ENCODE data around the gene GPC3.

DNA sequence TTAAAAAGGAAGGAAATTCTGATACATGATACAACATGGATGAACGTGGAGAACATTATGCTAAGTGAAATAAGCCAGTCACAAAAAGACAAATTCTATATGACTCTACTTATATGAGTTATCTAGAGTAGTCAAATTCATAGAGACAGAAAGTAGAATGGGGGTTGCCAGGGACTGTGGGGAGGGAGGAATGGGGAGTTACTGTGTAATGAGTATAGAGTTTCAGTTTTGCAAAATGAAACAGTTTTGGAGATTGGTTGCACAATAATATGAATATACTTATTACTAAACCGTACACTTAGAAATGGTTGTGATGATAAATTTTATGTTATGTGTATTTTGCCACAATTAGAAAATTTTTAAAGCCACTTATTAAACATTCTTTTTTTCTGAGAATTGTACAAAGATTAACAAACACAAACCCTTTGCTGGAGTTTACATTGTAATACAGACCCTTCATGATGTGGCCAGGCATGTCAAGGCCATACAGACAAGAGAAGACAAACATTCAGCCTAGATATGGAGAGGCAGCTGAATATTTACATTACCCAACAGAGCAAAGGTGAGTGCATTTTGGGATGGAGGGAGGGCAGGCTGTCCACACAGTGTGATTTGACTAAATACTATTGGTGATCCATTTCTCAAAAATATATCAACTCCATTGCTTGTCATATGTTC lies 21.2 kb upstream of the GPC3 start:
- TF ChIP-seq, protein P1, sequence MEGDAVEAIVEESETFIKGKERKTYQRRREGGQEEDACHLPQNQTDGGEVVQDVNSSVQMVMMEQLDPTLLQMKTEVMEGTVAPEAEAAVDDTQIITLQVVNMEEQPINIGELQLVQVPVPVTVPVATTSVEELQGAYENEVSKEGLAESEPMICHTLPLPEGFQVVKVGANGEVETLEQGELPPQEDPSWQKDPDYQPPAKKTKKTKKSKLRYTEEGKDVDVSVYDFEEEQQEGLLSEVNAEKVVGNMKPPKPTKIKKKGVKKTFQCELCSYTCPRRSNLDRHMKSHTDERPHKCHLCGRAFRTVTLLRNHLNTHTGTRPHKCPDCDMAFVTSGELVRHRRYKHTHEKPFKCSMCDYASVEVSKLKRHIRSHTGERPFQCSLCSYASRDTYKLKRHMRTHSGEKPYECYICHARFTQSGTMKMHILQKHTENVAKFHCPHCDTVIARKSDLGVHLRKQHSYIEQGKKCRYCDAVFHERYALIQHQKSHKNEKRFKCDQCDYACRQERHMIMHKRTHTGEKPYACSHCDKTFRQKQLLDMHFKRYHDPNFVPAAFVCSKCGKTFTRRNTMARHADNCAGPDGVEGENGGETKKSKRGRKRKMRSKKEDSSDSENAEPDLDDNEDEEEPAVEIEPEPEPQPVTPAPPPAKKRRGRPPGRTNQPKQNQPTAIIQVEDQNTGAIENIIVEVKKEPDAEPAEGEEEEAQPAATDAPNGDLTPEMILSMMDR (IDR thresholded peaks at IDR 0.05) = no peak
- TF ChIP-seq POLR2A (IDR thresholded peaks at IDR 0.05) = no peak
- TF ChIP-seq EP300 (IDR thresholded peaks at IDR 0.05) = no peak

Measured in stomach (tissue), 4 donors.